Esophagus squamous epithelium (tissue), 4 donors: Measurements from ENCODE around the gene ASB14.

Experiments used
- POLR2A ChIP-seq, 4 donors: fragments of 450-650 bp; IDR thresholded peaks; one replicate each; pipeline ENCODE4 v1.6.1; 2017; ENCODE audit warnings: antibody characterized with exemption in 4 of 4, mild to moderate bottlenecking in 4 of 4, moderate library complexity in 3 of 4
- TF ChIP-seq, protein P1 (sequence below), 6 experiments: fragments of 450-650 bp in 4 of 6; fragments of 200-600 bp in 2 of 6; sonication (generic) in 2 of 6; IDR thresholded peaks; one replicate each; pipeline ENCODE4 v1.5.1; 2016 to 2019; ENCODE audit warnings: antibody characterized with exemption in 6 of 6, mild to moderate bottlenecking in 4 of 6, moderate library complexity in 4 of 6

DNA sequence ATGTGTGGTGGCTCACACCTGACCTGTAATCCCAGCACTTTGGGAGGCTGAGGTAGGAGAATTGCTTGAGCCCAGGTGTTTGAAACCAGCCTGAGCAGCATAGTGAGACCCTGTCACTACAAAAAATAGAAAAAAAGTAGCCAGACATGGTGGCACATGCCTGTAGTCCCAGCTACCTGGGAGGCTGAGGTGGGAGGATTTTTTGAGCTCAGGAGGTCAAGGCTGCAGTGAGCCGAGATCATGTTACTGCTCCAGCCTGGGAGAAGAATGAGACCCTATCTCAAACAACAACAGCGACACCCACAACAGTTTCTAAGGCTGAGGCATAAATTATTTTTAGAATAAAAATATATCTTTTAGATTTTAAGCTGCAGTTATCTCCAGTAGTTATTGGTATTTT is 58.7 kb downstream of the ASB14 start:
- TF ChIP-seq, protein P1, sequence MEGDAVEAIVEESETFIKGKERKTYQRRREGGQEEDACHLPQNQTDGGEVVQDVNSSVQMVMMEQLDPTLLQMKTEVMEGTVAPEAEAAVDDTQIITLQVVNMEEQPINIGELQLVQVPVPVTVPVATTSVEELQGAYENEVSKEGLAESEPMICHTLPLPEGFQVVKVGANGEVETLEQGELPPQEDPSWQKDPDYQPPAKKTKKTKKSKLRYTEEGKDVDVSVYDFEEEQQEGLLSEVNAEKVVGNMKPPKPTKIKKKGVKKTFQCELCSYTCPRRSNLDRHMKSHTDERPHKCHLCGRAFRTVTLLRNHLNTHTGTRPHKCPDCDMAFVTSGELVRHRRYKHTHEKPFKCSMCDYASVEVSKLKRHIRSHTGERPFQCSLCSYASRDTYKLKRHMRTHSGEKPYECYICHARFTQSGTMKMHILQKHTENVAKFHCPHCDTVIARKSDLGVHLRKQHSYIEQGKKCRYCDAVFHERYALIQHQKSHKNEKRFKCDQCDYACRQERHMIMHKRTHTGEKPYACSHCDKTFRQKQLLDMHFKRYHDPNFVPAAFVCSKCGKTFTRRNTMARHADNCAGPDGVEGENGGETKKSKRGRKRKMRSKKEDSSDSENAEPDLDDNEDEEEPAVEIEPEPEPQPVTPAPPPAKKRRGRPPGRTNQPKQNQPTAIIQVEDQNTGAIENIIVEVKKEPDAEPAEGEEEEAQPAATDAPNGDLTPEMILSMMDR (IDR thresholded peaks at IDR 0.05): no peak
- no peak for TF ChIP-seq POLR2A (IDR thresholded peaks at IDR 0.05)
